Vagina (tissue), 2 donors: ENCODE data around the gene LRRC17. TPM values are rescaled to one million over a fixed set of nuclear protein-coding genes. Genes with fewer than 3 reads are reported as not detected.

Source experiments
- DNase-seq, 2 donors: peaks; one replicate each; pipeline ENCODE4 v3.0.0-alpha.2; 2017; ENCODE audit errors: extremely low spot score in 2 of 2
- H3K27ac ChIP-seq: fragments of 200-600 bp; sonication (generic); one replicate; pipeline ENCODE4 v1.5.1; 2019
- H3K27me3 ChIP-seq: fragments of 200-600 bp; sonication (generic); one replicate; pipeline ENCODE4 v1.5.1; 2019
- H3K36me3 ChIP-seq, 2 donors: fragments of 200-600 bp; sonication (generic); one replicate each; pipeline ENCODE4 v1.5.1; 2017 to 2019
- H3K4me1 ChIP-seq: fragments of 200-600 bp; sonication (generic); one replicate; pipeline ENCODE4 v1.5.1; 2019
- H3K4me3 ChIP-seq, 2 donors: fragments of 200-600 bp; sonication (generic); 1 replicate in 1 of 2; 2 replicates in 1 of 2; pipeline ENCODE4 v1.5.1; 2016 to 2019
- H3K9me3 ChIP-seq: fragments of 200-600 bp; sonication (generic); one replicate; pipeline ENCODE4 v1.5.1; 2019
- CTCF ChIP-seq, 3 experiments: fragments of 450-650 bp in 2 of 3; fragments of 200-600 bp in 1 of 3; sonication (generic) in 1 of 3; IDR thresholded peaks; one replicate each; pipeline ENCODE4 v1.5.1; 2017 to 2019; ENCODE audit warnings: antibody characterized with exemption in 3 of 3, mild to moderate bottlenecking in 2 of 3, moderate library complexity in 2 of 3
- POLR2A ChIP-seq, 2 donors: fragments of 450-650 bp; IDR thresholded peaks; one replicate each; pipeline ENCODE4 v1.6.1; 2017; ENCODE audit warnings: antibody characterized with exemption in 2 of 2, mild to moderate bottlenecking in 2 of 2, moderate library complexity in 2 of 2
- POLR2AphosphoS5 ChIP-seq, 2 donors: sonication (generic); formaldehyde crosslinking; IDR thresholded peaks; one replicate each; pipeline ENCODE4 v1.9.0; 2017; ENCODE audit warnings: antibody characterized with exemption in 2 of 2, mild to moderate bottlenecking in 2 of 2, low read depth in 1 of 2; ENCODE audit not compliant: insufficient read depth in 1 of 2
- intact Hi-C: fragments of 100-400 bp; cut with DNase I; formaldehyde crosslinking; loops from one replicate; pipeline ENCODE4 v1.15.1; 2023
- total RNA-seq: library from RNA; depleted of rRNA; stranded (reverse); fragments of >200 nt; gene quantifications from one replicate; pipeline ENCODE4 v1.2.3, GENCODE V29; 2016

Gene LRRC17
- total RNA-seq, 1 donor from 2014 or later = 2.9 TPM

- peak overlapping the region; percentile 27 for H3K27ac ChIP-seq
- no peak for DNase-seq
These were observed 78.3 kb downstream of the LRRC17 start for GRCh38 chr7:102991077-102991539.

GRCh38 chr7:102991540-102992214, 78.9 kb downstream of the LRRC17 start:
- intact Hi-C loops = no loop called here
- H3K27me3 ChIP-seq = peaks cover 3% of the 10 kb centered on the region
- H3K4me1 ChIP-seq = peaks cover 24% of the 10 kb centered on the region
- H3K4me3 ChIP-seq = no peak overlapping the region
- no peak for DNase-seq
- peak overlapping the region; percentile 27 for H3K27ac ChIP-seq
- no peaks in the 10 kb centered on the region for H3K9me3 ChIP-seq
- H3K36me3 ChIP-seq = no peaks in the 10 kb centered on the region
- TF ChIP-seq CTCF (IDR thresholded peaks at IDR 0.05) = no peak
- TF ChIP-seq POLR2AphosphoS5 (IDR thresholded peaks at IDR 0.05; ENCODE audit: insufficient read depth in 1 of 2, low read depth in 1 of 2) = peak in 1 of 2 donors; percentile 57

More at GRCh38 chr7:102991077-102991539, 78.3 kb downstream of the LRRC17 start:
- intact Hi-C loops = no loop called here
- TF ChIP-seq POLR2A (IDR thresholded peaks at IDR 0.05) (no peak), POLR2AphosphoS5 (IDR thresholded peaks at IDR 0.05; ENCODE audit: insufficient read depth in 1 of 2, low read depth in 1 of 2) (no peak), CTCF (IDR thresholded peaks at IDR 0.05) (no peak)
- Histone ChIP-seq H3K4me1 (peaks cover 24% of the 10 kb centered on the region), H3K36me3 (no peaks in the 10 kb centered on the region), H3K4me3 (no peak overlapping the region), H3K9me3 (no peaks in the 10 kb centered on the region), H3K27me3 (peaks cover 3% of the 10 kb centered on the region)

- no peaks in the 10 kb centered on the region for H3K9me3 ChIP-seq
- no peak overlapping the region for H3K4me3 ChIP-seq
- intact Hi-C loops = no loop called here
- TF ChIP-seq POLR2AphosphoS5 (IDR thresholded peaks at IDR 0.05; ENCODE audit: insufficient read depth in 1 of 2, low read depth in 1 of 2) = no peak
- no peak for TF ChIP-seq CTCF (IDR thresholded peaks at IDR 0.05)
- TF ChIP-seq POLR2A (IDR thresholded peaks at IDR 0.05) = no peak
- peaks cover 3% of the 10 kb centered on the region for H3K27me3 ChIP-seq
- peak overlapping the region; percentile 27 for H3K27ac ChIP-seq
- H3K36me3 ChIP-seq = no peaks in the 10 kb centered on the region
- peaks cover 24% of the 10 kb centered on the region for H3K4me1 ChIP-seq
- DNase-seq = no peak
These were observed 79.7 kb downstream of the LRRC17 start for GRCh38 chr7:102992509-102992937.

- intact Hi-C loops = no loop called here
- Histone ChIP-seq H3K4me3 (no peak overlapping the region), H3K27me3 (peaks cover 3% of the 10 kb centered on the region), H3K36me3 (no peaks in the 10 kb centered on the region), H3K27ac (peak overlapping the region; percentile 27), H3K9me3 (no peaks in the 10 kb centered on the region), H3K4me1 (peaks cover 24% of the 10 kb centered on the region)
- DNase-seq = no peak
- TF ChIP-seq CTCF (IDR thresholded peaks at IDR 0.05) = no peak
- no peak for TF ChIP-seq POLR2A (IDR thresholded peaks at IDR 0.05)
- no peak for TF ChIP-seq POLR2AphosphoS5 (IDR thresholded peaks at IDR 0.05; ENCODE audit: insufficient read depth in 1 of 2, low read depth in 1 of 2)
These were observed 80.3 kb downstream of the LRRC17 start for GRCh38 chr7:102992938-102993717.

GRCh38 chr7:102993718-102994029, 80.9 kb downstream of the LRRC17 start:
- peaks cover 3% of the 10 kb centered on the region for H3K27me3 ChIP-seq
- no peak for DNase-seq
- TF ChIP-seq CTCF (IDR thresholded peaks at IDR 0.05) (no peak), POLR2AphosphoS5 (IDR thresholded peaks at IDR 0.05; ENCODE audit: insufficient read depth in 1 of 2, low read depth in 1 of 2) (no peak), POLR2A (IDR thresholded peaks at IDR 0.05) (no peak)
- no peak overlapping the region for H3K4me3 ChIP-seq
- H3K36me3 ChIP-seq = no peaks in the 10 kb centered on the region
- intact Hi-C loops = no loop called here
- H3K27ac ChIP-seq = no peak overlapping the region
- H3K9me3 ChIP-seq = no peaks in the 10 kb centered on the region
- H3K4me1 ChIP-seq = peaks cover 24% of the 10 kb centered on the region
